HCT116 (cell line): ENCODE data around the gene NACC2. TPM values are rescaled to one million over a fixed set of nuclear protein-coding genes. Genes with fewer than 3 reads are reported as not detected.

Experiments
- ATAC-seq: fragments of 200-7000 bp; cut with Tn5 transposase; 2 replicates; pipeline ENCODE4 v1.9.1; 2020; ENCODE audit warnings: mild to moderate bottlenecking, moderate library complexity
- BruUV-seq: library from RNA; stranded (reverse); fragments of 400-500 nt; replicated peaks from 2 replicates; lab custom pipeline; 2021; lab: Mats Ljungman, UMichigan
- CTCF ChIA-PET: fragments of 300-600 bp; sonication (Branson Sonifier 250); formaldehyde crosslinking; loops from one replicate; lab custom pipeline; 2021; ENCODE audit warnings: antibody characterized with exemption; lab: Charles Lee
- POLR2A ChIA-PET: fragments of 300-600, 350-600 bp; sonication (Branson Sonifier 250); formaldehyde crosslinking; loops from one replicate; lab custom pipeline; 2021; ENCODE audit warnings: antibody characterized with exemption; lab: Charles Lee
- RAD21 ChIA-PET, 2 experiments: fragments of 300-600 bp; sonication (Branson Sonifier 250); formaldehyde crosslinking; loops; one replicate each; lab custom pipeline; 2023; ENCODE audit warnings: low total read pairs in 2 of 2; ENCODE audit not compliant: uncharacterized antibody in 2 of 2, unreplicated experiment in 2 of 2, low non-redundant PET in 1 of 2; lab: Charles Lee
- DNase-seq: peaks from one replicate; pipeline ENCODE4 v3.0.0-alpha.2; 2010; ENCODE audit warnings: low read depth, low spot score
- H2AFZ ChIP-seq: fragments of 200-600 bp; shearing (Covaris generic), sonication (generic); 2 replicates; pipeline ENCODE4 v1.6.1; 2017; ENCODE audit warnings: low read depth, mixed run types, mixed read lengths, antibody characterized with exemption, low read length; ENCODE audit not compliant: poor library complexity, severe bottlenecking
- H3K27ac ChIP-seq: 2 replicates; pipeline ENCODE4 v1.5.1; 2012; ENCODE audit warnings: low read depth, low read length
- H3K27me3 ChIP-seq: fragments of 200-600 bp; sonication (generic); 2 replicates; pipeline ENCODE4 v1.6.1; 2016; ENCODE audit warnings: mixed run types, low read length, mixed read lengths; ENCODE audit not compliant: insufficient read depth
- H3K36me3 ChIP-seq, 2 experiments: fragments of 200-500 bp in 1 of 2; fragments of 200-600 bp in 1 of 2; sonication (Bioruptor generic) in 1 of 2; sonication (generic) in 1 of 2; 2 replicates each; pipeline versions ENCODE4 v1.5.1 to v1.6.1; 2014 to 2016; ENCODE audit warnings: low read length in 2 of 2, inconsistent platforms in 1 of 2, mixed read lengths in 1 of 2, mixed run types in 1 of 2; ENCODE audit not compliant: insufficient read depth in 2 of 2, control insufficient read depth in 1 of 2
- H3K4me1 ChIP-seq, 2 experiments: fragments of 200-600 bp in 1 of 2; sonication (generic) in 1 of 2; 2 replicates each; pipeline versions ENCODE4 v1.5.1 to v1.6.1; 2012 to 2017; ENCODE audit warnings: low read length in 2 of 2, inconsistent platforms in 1 of 2, mild to moderate bottlenecking in 1 of 2, mixed read lengths in 1 of 2, mixed run types in 1 of 2, moderate library complexity in 1 of 2; ENCODE audit not compliant: insufficient read depth in 2 of 2, control insufficient read depth in 1 of 2
- H3K4me2 ChIP-seq: fragments of 200-600 bp; sonication (generic); 2 replicates; pipeline ENCODE4 v1.6.1; 2017; ENCODE audit warnings: mixed run types, low read length, mixed read lengths
- H3K4me3 ChIP-seq, 2 experiments: fragments of 200-600 bp in 1 of 2; sonication (generic) in 1 of 2; replicated peaks in 1 of 2; 2 replicates each; pipeline ENCODE4 v1.5.1; 2011 to 2016; ENCODE audit warnings: low read length in 2 of 2, control low read depth in 1 of 2, low read depth in 1 of 2, mild to moderate bottlenecking in 1 of 2, mixed read lengths in 1 of 2, mixed run types in 1 of 2
- H3K79me2 ChIP-seq: fragments of 200-600 bp; sonication (generic); 2 replicates; pipeline ENCODE4 v1.6.1; 2017; ENCODE audit warnings: mild to moderate bottlenecking, mixed run types, low read length, moderate library complexity, mixed read lengths; ENCODE audit not compliant: insufficient read depth
- H3K9ac ChIP-seq: fragments of 200-600 bp; sonication (generic); 2 replicates; pipeline ENCODE4 v1.6.1; 2016; ENCODE audit warnings: low read length, mixed read lengths
- H3K9me2 ChIP-seq: fragments of 200-600 bp; sonication (generic), shearing (Covaris generic); 2 replicates; pipeline ENCODE4 v1.6.1; 2017; ENCODE audit warnings: mixed run types, mild to moderate bottlenecking, moderate library complexity; ENCODE audit not compliant: insufficient read depth
- H3K9me3 ChIP-seq, 2 experiments: fragments of 200-500 bp in 1 of 2; fragments of 200-600 bp in 1 of 2; sonication (Bioruptor generic) in 1 of 2; sonication (generic) in 1 of 2; 2 replicates each; pipeline ENCODE4 v1.6.1; 2014 to 2017; ENCODE audit warnings: low read length in 2 of 2, mixed read lengths in 2 of 2, inconsistent platforms in 1 of 2, low read depth in 1 of 2, mild to moderate bottlenecking in 1 of 2, mixed run types in 1 of 2, moderate library complexity in 1 of 2; ENCODE audit not compliant: control insufficient read depth in 1 of 2, insufficient read depth in 1 of 2
- H4K20me1 ChIP-seq: fragments of 200-600 bp; sonication (generic), shearing (Covaris generic); 2 replicates; pipeline ENCODE4 v1.6.1; 2017; ENCODE audit warnings: mixed run types, mild to moderate bottlenecking, moderate library complexity; ENCODE audit not compliant: insufficient read depth
- EGR1 ChIP-seq: IDR thresholded peaks from 2 replicates; pipeline ENCODE4 v1.6.1; 2012; ENCODE audit warnings: low read depth
- ELF1 ChIP-seq: IDR thresholded peaks from 2 replicates; pipeline ENCODE4 v1.6.1; 2012; ENCODE audit warnings: low read depth, borderline replicate concordance
- EZH2 ChIP-seq: fragments of 200-600 bp; sonication (generic); IDR thresholded peaks from 2 replicates; pipeline ENCODE4 v1.6.1; 2017; ENCODE audit warnings: antibody characterized with exemption, mixed run types
- EZH2phosphoT487 ChIP-seq: fragments of 200-600 bp; IDR thresholded peaks from 2 replicates; pipeline ENCODE4 v1.6.1; 2018; ENCODE audit warnings: antibody characterized with exemption, borderline replicate concordance
- JUND ChIP-seq: IDR thresholded peaks from 2 replicates; pipeline ENCODE4 v1.6.1; 2012
- POLR2A ChIP-seq: IDR thresholded peaks from 2 replicates; pipeline ENCODE4 v1.7.0; 2011; ENCODE audit warnings: borderline replicate concordance; ENCODE audit not compliant: insufficient read depth, insufficient read length; ENCODE audit errors: extremely low read depth
- POLR2AphosphoS5 ChIP-seq: IDR thresholded peaks from 2 replicates; pipeline ENCODE4 v1.6.1; 2011; ENCODE audit warnings: mild to moderate bottlenecking, low read depth, low read length, moderate library complexity
- SIN3A ChIP-seq: IDR thresholded peaks from 2 replicates; pipeline ENCODE4 v1.6.1; 2012; ENCODE audit warnings: low read depth
- SP1 ChIP-seq: IDR thresholded peaks from 2 replicates; pipeline ENCODE4 v1.6.1; 2012; ENCODE audit warnings: low read depth
- SRF ChIP-seq: IDR thresholded peaks from 2 replicates; pipeline ENCODE4 v1.6.1; 2012; ENCODE audit warnings: low read depth
- YY1 ChIP-seq: IDR thresholded peaks from 2 replicates; pipeline ENCODE4 v1.6.1; 2011; ENCODE audit warnings: low read length, low read depth, moderate library complexity, mild to moderate bottlenecking; ENCODE audit not compliant: insufficient replicate concordance; ENCODE audit errors: extremely low read depth
- ZFX ChIP-seq: fragments of 450-650 bp; IDR thresholded peaks from 2 replicates; pipeline ENCODE4 v1.6.1; 2017
- ZNF274 ChIP-seq: fragments of 200-500 bp; sonication (Bioruptor generic); IDR thresholded peaks from 2 replicates; pipeline ENCODE4 v1.6.1; 2014; ENCODE audit warnings: mild to moderate bottlenecking, low read depth, low read length, inconsistent platforms
- intact Hi-C: fragments of 100-400 bp; cut with micrococcal nuclease; formaldehyde crosslinking; loops from 2 replicates; pipeline ENCODE4 v1.10.0; 2022
- total RNA-seq: library from RNA; stranded (reverse); gene quantifications from one replicate; pipeline ENCODE4 v1.2.1, GENCODE V29; 2021; ENCODE audit not compliant: unreplicated experiment
- TF ChIP-seq, protein P1 (sequence below), 3 experiments: fragments of 200-600 bp in 1 of 3; sonication (generic) in 1 of 3; IDR thresholded peaks in 2 of 3; conservative IDR thresholded peaks in 1 of 3; 2 replicates each; pipeline ENCODE4 v1.5.1; 2012 to 2017; ENCODE audit warnings: low read depth in 2 of 3, low read length in 2 of 3, antibody characterized with exemption in 1 of 3, borderline replicate concordance in 1 of 3, control low read depth in 1 of 3, mild to moderate bottlenecking in 1 of 3, mixed read lengths in 1 of 3, mixed run types in 1 of 3, moderate library complexity in 1 of 3; ENCODE audit not compliant: insufficient read depth in 1 of 3
- TF ChIP-seq, protein P2 (sequence below): IDR thresholded peaks from 2 replicates; pipeline ENCODE4 v1.6.1; 2011; ENCODE audit warnings: mild to moderate bottlenecking, low read length, moderate library complexity; ENCODE audit not compliant: insufficient replicate concordance; ENCODE audit errors: extremely low read depth
- TF ChIP-seq, protein P3 (sequence below): IDR thresholded peaks from 2 replicates; pipeline ENCODE4 v1.6.1; 2012
- TF ChIP-seq, protein P4 (sequence below): IDR thresholded peaks from 2 replicates; pipeline ENCODE4 v1.6.1; 2012

The NACC2 gene
- total RNA-seq, 1 experiment from 2014 or later = 27.8 TPM

DNA sequence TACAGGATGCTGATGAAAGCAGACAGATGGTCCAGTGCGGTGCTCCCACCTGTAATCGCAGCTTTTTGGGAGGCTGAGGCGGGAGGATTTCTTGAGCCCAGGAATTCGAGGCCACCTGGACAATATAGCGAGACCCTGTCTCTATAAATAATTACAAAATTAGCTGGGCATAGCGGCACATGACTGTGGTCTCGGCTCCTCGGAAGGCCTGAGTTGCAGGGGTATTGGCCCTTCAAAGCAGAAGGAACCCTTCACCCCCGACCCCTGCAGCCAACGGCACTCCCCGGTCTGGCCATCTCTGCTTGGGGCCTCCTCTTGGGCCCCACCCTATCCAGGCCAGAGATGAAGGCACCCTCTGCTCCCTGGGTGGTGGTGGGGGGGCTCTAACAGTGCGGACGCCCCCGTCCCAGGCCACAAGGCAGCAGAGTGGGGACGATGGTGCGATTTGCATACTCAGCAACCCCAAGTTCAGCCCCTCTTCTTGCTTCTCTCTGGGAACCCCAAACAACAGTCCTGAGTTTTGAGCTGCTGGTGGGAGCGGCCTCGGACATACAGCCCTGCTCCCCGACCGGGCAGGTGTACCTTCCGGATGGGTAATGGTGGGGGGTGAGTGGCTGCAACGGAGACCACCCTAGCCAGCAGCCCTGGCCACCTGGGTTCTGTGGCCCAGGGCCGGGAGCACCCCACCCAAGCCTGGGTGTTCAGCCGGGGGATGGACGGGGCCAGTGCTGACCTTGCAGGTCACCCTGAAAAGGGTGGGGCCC lies 50.7 kb downstream of the NACC2 start (continued):
- TF ChIP-seq, protein P1, sequence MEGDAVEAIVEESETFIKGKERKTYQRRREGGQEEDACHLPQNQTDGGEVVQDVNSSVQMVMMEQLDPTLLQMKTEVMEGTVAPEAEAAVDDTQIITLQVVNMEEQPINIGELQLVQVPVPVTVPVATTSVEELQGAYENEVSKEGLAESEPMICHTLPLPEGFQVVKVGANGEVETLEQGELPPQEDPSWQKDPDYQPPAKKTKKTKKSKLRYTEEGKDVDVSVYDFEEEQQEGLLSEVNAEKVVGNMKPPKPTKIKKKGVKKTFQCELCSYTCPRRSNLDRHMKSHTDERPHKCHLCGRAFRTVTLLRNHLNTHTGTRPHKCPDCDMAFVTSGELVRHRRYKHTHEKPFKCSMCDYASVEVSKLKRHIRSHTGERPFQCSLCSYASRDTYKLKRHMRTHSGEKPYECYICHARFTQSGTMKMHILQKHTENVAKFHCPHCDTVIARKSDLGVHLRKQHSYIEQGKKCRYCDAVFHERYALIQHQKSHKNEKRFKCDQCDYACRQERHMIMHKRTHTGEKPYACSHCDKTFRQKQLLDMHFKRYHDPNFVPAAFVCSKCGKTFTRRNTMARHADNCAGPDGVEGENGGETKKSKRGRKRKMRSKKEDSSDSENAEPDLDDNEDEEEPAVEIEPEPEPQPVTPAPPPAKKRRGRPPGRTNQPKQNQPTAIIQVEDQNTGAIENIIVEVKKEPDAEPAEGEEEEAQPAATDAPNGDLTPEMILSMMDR (IDR thresholded peaks at IDR 0.05 in 2 of 3, conservative IDR thresholded peaks at IDR 0.05 in 1 of 3; ENCODE audit: borderline replicate concordance in 1 of 3, insufficient read depth in 1 of 3, low read depth in 2 of 3, low read length in 2 of 3) = no peak
- TF ChIP-seq EZH2phosphoT487 (no peak), ZNF274 (no peak)
- TF ChIP-seq, protein P2, sequence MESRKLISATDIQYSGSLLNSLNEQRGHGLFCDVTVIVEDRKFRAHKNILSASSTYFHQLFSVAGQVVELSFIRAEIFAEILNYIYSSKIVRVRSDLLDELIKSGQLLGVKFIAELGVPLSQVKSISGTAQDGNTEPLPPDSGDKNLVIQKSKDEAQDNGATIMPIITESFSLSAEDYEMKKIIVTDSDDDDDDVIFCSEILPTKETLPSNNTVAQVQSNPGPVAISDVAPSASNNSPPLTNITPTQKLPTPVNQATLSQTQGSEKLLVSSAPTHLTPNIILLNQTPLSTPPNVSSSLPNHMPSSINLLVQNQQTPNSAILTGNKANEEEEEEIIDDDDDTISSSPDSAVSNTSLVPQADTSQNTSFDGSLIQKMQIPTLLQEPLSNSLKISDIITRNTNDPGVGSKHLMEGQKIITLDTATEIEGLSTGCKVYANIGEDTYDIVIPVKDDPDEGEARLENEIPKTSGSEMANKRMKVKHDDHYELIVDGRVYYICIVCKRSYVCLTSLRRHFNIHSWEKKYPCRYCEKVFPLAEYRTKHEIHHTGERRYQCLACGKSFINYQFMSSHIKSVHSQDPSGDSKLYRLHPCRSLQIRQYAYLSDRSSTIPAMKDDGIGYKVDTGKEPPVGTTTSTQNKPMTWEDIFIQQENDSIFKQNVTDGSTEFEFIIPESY = no peak

DNA sequence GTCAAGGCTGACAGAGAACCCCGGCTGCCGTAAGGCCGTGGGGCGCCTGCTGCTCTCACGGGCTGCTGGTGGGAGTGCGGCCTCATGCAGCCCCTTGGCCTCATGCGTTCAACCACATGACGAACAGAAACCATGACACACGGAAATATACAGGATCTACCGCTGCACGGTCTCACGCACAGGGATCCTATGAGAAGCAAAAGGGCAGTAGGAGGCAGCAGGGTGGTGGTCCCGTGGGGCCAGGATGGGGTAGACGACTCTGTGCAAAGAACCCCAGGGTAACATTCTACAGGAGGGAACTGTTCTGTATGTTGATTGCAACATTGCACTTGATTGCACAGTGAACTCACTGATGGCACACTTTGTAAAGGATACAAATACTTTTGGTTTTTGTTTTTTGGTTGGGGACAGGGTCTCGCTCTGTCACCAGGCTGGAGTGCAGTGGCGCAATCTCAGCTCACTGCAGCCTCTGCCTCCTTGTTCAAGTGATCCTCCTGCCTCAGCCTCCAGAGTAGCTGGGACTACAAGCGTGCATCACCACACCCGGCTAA lies 51.6 kb downstream of the NACC2 start:
- peaks cover 3 to 7% of the 10 kb centered on the region in 2 experiments; a peak in 2 of 4 replicates for H3K36me3 ChIP-seq
- ChIA-PET RAD21 (no interaction called here), CTCF (no interaction called here), POLR2A (no interaction called here)
- intact Hi-C loops = no loop called here
- H4K20me1 ChIP-seq = no peaks in the 10 kb centered on the region
- H3K27me3 ChIP-seq = no peaks in the 10 kb centered on the region
- H3K27ac ChIP-seq = no peak overlapping the region
- H3K4me1 ChIP-seq = no peaks in the 10 kb centered on the region
- BruUV-seq = no TSS peak
- DNase-seq = no peak
- no peak overlapping the region for H3K4me2 ChIP-seq
- peaks cover 50% of the 10 kb centered on the region for H3K79me2 ChIP-seq
- no peak overlapping the region for H3K9ac ChIP-seq
- H3K9me3 ChIP-seq = peaks cover 0 to 9% of the 10 kb centered on the region in 2 experiments; a peak in 1 of 4 replicates
- no peaks in the 10 kb centered on the region for H3K9me2 ChIP-seq
- no peak overlapping the region for H2AFZ ChIP-seq
- no peak for ATAC-seq
- no peak overlapping the region for H3K4me3 ChIP-seq
- TF ChIP-seq, protein P3, sequence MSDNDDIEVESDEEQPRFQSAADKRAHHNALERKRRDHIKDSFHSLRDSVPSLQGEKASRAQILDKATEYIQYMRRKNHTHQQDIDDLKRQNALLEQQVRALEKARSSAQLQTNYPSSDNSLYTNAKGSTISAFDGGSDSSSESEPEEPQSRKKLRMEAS = no peak
- no peak for TF ChIP-seq POLR2A
- no peak for TF ChIP-seq SRF
- TF ChIP-seq YY1 = no peak
- TF ChIP-seq EZH2phosphoT487 = no peak
- TF ChIP-seq ELF1 = no peak
- TF ChIP-seq SIN3A = no peak
- no peak for TF ChIP-seq EGR1
- TF ChIP-seq ZFX = no peak
- no peak for TF ChIP-seq POLR2AphosphoS5
- TF ChIP-seq JUND = no peak
- TF ChIP-seq, protein P4, sequence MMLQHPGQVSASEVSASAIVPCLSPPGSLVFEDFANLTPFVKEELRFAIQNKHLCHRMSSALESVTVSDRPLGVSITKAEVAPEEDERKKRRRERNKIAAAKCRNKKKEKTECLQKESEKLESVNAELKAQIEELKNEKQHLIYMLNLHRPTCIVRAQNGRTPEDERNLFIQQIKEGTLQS = no peak
- no peak for TF ChIP-seq SP1
- TF ChIP-seq, protein P2 = no peak
- TF ChIP-seq EZH2 = no peak
